Activated CD4-positive, alpha-beta T cell treated with anti-CD3 and anti-CD28 coated beads for 1 hour (primary cell): Measurements from ENCODE around the gene ANGPTL2.

Source experiments
- DNase-seq: peaks from one replicate; pipeline ENCODE4 v3.0.0-alpha.2; 2020

The ANGPTL2 gene

GRCh38 chr9:127116088-127116726 is 6.2 kb downstream of the ANGPTL2 start:
- no peak for DNase-seq

- DNase-seq, result no peak
Observed at GRCh38 chr9:127114606-127115005, 7.8 kb downstream of the ANGPTL2 start.

DNA sequence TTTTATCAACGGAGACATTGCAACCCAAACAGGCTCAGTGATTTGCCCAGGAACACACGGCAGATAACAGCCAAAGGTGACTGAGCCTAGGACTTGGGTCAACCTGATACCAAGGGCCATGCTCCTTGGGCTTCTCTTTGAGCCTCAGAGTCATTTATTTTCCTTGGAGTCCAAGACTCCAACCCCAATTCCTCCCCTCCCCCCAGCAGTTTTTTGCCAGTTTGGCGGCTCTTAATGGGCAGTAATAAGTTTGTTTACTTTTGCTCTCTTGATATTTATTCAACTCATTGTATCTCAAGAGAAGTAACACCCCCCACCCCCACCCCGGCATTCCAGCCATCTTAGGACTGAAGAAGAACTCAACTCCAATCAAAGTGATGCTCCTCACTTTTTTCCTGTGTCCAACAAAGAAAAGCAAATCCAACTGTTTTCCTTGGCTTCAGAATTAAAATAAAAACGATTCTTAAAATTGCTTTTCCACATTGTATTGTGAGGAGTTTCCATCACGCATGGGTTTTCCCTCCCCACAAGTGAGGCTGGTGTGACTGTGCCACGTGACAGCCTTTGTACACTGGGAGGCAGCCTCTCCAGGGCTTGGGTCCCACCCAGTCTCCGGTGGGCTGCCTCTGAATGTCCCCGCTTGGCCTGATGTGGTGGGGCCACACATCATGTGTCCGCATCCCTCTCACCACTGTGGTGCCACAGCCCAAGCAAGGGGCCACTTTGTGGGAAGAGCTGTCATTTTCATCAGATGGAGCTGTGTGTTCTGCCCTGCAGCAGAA is 9.1 kb downstream of the ANGPTL2 start:
- DNase-seq, result no peak

- DNase-seq, result no peak
Observed at GRCh38 chr9:127112735-127113161, 9.7 kb downstream of the ANGPTL2 start.

GRCh38 chr9:127112056-127112455 is 10.4 kb downstream of the ANGPTL2 start:
- DNase-seq, result no peak

DNA sequence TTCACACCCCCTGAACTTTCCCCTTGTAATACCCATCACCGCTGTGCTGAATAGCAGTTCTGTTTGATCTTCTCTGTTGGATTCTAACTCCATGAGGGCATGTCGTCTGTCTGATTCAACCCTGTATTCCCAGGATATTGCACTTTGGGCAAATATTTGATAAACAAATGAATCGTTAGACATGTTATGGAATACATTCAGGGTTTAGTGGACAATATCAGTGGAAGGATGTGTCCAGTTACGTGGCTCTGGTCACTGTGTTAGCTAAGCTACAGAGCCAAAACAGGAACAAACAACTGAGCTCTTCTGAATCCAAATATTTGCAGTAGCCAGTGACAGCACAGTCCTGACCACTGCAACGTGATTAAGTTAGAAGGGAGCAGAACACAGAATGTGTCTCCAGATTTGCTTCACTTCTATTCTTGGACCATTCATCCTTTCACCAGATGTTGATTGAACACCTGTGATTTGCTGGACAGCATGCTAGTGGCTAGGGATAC is 13.2 kb downstream of the ANGPTL2 start:
- DNase-seq, result no peak

- DNase-seq, result no peak
Observed at GRCh38 chr9:127107929-127108876, 14.2 kb downstream of the ANGPTL2 start.

GRCh38 chr9:127107171-127107928 is 15.1 kb downstream of the ANGPTL2 start:
- no peak for DNase-seq

DNA sequence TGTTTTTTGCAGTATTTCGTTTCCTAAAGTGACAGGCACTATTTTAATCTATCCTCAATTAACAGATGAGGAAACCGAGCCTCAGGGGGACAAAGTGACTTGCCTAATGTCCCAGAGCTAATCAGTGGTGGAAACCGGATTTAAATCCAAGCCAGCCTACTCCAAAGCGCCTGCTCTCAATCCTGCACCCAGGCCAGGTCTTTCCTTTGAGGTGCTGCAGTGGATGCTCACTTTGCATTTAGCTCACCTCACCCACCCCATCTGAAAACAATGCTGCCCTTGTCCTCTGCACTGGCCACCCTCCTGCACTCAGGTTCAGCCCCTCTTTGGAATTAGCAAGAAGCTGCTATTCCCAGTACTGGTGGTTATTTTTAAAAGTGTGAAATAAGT is 16.0 kb downstream of the ANGPTL2 start:
- DNase-seq, result no peak

GRCh38 chr9:127105805-127106465 is 16.5 kb downstream of the ANGPTL2 start:
- no peak for DNase-seq

DNA sequence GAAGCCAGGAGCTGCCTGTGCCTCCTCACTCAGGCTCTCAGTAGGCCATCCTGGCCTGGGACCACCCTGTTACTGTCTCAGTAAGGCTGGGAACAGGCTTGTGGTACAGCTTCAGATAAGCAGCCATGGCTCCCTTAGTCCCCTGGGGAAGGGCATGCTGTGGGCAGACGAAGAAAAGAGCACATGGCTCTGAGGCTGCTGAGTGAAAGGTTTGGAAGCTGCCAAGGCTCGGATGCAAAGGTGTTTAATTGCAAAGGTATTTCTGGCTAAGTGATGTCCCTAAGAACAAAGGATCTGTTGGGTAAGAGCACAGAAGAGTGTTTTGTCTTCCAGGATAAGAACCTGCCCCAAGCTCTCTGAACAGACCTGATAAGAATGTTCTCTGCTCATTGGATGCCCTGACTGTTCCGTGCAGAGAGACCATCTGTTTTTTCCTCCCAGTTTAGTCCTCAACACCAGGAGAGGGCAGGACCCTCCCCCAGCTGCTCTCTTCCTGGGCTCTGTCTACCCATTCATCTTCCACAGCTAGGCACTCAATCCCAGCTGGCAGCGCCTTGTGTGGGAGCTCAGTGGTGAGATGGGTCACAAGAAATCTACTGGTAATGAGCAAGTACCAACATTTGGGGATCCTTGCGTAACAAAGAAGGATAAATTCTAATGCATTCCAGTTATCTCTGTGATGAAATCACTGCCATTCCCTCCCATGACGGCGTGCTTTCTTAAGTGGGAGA is 17.7 kb downstream of the ANGPTL2 start:
- DNase-seq, result no peak

GRCh38 chr9:127102788-127103187 is 19.6 kb downstream of the ANGPTL2 start:
- DNase-seq, result no peak

DNA sequence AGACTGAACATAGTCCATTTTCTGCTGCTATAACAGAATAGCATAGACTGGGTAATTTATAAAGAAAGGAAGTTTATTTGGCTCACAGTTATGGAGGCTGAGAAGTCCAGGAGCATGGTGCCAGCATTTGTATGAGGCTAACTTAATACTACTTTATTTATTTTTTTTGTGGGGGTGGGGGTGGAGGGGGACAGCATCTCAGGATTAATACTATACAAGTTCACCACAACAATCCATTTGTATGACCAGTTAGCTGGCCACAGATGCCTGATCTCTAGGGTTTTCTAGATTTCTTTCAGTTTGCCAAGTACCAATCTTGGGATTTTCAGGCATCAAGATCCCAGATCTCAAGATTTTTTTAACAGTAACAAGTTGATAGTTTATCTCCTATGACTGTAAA is 20.3 kb downstream of the ANGPTL2 start:
- no peak for DNase-seq

DNA sequence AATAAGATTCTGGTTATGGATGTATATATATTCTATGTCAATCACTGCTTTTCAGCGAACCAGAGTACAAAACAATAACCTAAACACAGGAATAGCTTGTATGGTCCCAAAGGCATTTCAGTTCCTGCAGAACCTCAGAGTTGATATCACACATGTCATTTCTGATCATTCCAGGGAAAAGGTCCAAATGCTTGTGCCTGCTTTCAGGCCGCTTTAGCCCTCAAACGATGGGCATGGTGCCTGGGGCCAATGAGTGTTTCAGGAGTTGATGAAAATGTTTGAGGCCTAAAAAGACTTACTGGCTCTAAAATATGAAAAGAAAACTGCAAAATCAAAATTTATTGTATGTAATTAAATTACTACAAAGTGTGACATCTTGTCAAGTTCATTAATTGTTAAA is 22.8 kb downstream of the ANGPTL2 start:
- DNase-seq, result no peak

GRCh38 chr9:127098916-127099553 is 23.4 kb downstream of the ANGPTL2 start:
- DNase-seq, result no peak

DNA sequence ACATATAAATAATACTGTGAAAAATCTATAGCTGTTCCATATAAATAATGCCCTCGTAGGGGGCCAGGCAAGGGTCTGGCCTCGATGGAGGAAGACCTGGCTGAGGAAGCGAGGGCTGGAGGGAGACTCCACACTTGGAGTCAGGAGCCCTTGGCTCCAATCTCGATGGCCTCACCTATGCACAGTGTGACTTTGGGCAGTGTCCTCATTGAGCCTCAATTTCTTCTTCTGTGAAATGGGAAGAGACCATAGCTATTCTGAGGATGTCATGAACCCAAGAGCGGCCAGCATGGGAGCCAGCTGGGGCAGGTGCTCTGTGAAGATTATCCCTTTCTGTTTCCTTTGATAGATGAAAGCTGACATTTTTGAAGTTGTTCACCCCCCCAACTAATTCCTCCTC is 24.8 kb downstream of the ANGPTL2 start:
- no peak for DNase-seq

DNA sequence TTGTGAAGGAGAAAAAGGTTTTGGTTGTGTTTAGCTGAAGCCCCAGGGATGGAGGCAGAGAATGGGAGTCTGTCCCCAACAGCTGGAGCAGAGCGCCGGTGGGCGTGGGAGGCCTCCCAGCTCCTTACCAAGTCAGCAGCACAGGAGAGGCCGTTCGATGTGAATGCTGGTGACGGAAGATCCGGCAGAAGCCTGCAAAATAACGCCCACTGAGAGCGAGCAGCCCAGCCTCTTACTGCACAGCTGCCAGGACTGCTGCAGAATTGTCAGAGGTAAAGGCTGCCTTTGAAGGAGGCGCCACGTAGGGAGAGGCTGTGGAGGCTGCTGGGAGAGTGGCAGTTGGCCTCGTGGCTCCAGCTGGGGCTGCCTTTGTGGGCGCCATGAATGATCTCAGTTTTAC is 26.2 kb downstream of the ANGPTL2 start:
- no peak for DNase-seq

GRCh38 chr9:127095411-127095810 is 27.0 kb downstream of the ANGPTL2 start:
- no peak for DNase-seq

DNA sequence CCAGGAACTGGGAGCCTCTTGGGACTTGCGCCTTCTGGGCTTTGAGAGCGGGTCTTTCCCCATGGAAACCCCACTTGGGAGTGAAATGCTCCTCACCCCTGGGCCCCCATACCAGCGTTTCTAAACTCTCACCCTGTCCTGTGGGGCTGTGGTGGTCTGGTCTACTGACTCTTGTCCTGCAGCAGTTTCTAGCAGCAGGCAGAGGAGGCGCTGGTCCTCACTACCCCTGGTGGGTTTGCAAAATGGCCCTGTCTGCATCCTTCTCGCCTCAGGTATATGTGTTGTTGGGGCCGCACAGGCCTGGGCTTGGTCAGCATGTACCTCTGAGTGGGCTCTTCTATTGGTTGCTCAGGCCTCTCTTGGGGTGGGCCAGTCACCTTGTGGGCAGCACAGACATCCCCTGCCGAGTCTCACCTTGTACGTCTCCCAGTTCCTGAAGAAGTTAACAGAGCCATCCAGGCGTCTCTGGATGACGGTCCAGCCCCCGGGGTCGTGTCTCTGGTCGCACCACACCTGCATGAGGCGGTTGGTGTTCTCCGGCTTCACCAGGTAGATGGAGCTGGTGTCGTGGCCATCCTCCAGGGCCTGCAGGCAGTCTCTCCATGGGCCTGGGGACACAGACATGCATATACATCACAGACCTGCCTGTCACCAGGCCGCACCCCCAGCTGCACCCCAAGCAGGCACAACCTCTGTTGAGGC is 29.0 kb downstream of the ANGPTL2 start:
- DNase-seq, result no peak

DNA sequence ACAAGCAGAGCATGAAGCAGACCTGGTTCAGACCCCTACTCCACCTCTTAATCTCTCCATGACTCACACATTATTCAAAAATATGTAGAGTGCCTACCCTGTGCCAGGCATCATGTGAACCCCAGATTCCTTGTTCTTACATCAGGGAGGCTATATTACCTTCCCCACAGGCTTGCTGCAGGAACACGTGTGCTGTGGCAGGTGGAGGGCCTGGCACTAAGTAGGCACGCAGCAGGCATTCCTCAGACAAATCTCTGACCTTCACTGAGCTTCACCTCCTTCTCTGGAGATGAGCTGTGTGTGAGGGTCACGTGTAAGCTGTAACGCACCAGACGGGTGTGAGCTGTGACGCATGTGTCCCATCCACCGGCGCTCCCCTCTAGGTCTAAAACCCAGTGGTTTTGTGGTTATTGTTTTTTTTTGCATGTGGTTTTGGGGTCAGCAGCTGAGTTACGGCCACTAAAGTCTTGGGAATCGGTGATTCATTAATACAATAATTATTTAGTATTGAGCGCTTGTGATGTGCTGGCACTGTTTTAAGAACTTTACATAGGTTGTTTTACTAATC is 30.3 kb downstream of the ANGPTL2 start:
- no peak for DNase-seq
